Measurements from ENCODE around the gene KRT12. TPM values are rescaled to one million over a fixed set of nuclear protein-coding genes. Genes with fewer than 3 reads are reported as not detected.

The KRT12 gene
- total and polyA plus RNA-seq, 9 of the 15 experiments (the other 6 are each of a cell fraction or from before 2014, with no cell fraction given), result 0.18 to 7.0 (median 2.2) TPM

GRCh38 chr17:40827746-40828453, 39.1 kb downstream of the KRT12 start (continued):
- TF ChIP-seq TCF3 (CRISPR knock-in tag; IDR thresholded peaks at IDR 0.05) (peak; percentile 93), MBD2 (IDR thresholded peaks at IDR 0.05; ENCODE audit: borderline replicate concordance, low read depth) (peak; percentile 64; the same call in 1 of the 2 replicates), BCOR (IDR thresholded peaks at IDR 0.05) (peak; percentile 90), ZZZ3 (IDR thresholded peaks at IDR 0.05) (no peak), ETS2 (tag; IDR thresholded peaks at IDR 0.05; ENCODE audit: borderline replicate concordance, poor library complexity, severe bottlenecking) (no peak), GTF2A2 (tag; IDR thresholded peaks at IDR 0.05) (no peak), HNRNPLL (IDR thresholded peaks at IDR 0.05; ENCODE audit: low read depth, low read length, poor library complexity, severe bottlenecking) (no peak), ETV1 (tag; conservative IDR thresholded peaks at IDR 0.05; ENCODE audit: low read depth) (peak; percentile 57), AFF4 (CRISPR knock-in tag; IDR thresholded peaks at IDR 0.05) (no peak), POLR2AphosphoS2 (IDR thresholded peaks at IDR 0.05; ENCODE audit: low read length) (no peak), ZBTB26 (CRISPR knock-in tag; IDR thresholded peaks at IDR 0.05) (no peak), ZNF197 (CRISPR knock-in tag; IDR thresholded peaks at IDR 0.05; ENCODE audit: low read depth) (peak; percentile 77; the same call in 1 of the 2 replicates), CEBPG (CRISPR knock-in tag; IDR thresholded peaks at IDR 0.05) (peak; percentile 82), CEBPG (tag; conservative IDR thresholded peaks at IDR 0.05 in 1 of 2, IDR thresholded peaks at IDR 0.05 in 1 of 2) (peak; percentile 89), RFX7 (CRISPR knock-in tag; IDR thresholded peaks at IDR 0.05) (no peak), ZBTB43 (CRISPR knock-in tag; IDR thresholded peaks at IDR 0.05) (no peak), ZNF584 (CRISPR knock-in tag; IDR thresholded peaks at IDR 0.05; ENCODE audit: low read depth) (peak; percentile 24; the same call in 1 of the 2 replicates), KAT7 (CRISPR knock-in tag; IDR thresholded peaks at IDR 0.05; ENCODE audit: borderline replicate concordance) (no peak), SPI1 (IDR thresholded peaks at IDR 0.05; ENCODE audit: borderline replicate concordance, low read depth, low read length) (peak; percentile 58; the same call in 1 of the 2 replicates), ZNF23 (CRISPR knock-in tag; IDR thresholded peaks at IDR 0.05) (no peak), CAMTA2 (CRISPR knock-in tag; conservative IDR thresholded peaks at IDR 0.05) (no peak), KLF10 (CRISPR knock-in tag; IDR thresholded peaks at IDR 0.05) (no peak), HDAC2 (IDR thresholded peaks at IDR 0.05) (peak; percentile 98), NFE2 (IDR thresholded peaks at IDR 0.05; ENCODE audit: low read depth) (peak; percentile 88)
